DMS79 (cell line): Measurements from ENCODE around the gene LYRM4.

ENCODE experiments used
- DNase-seq: peaks from one replicate; lab custom pipeline; 2025; lab: John Stamatoyannopoulos, UW

Gene LYRM4

GRCh38 chr6:5098501-5099270 lies 162.1 kb downstream of the LYRM4 start:
- DNase-seq = no peak

GRCh38 chr6:5096482-5096881 lies 164.3 kb downstream of the LYRM4 start:
- no peak for DNase-seq

- no peak for DNase-seq
Observed at GRCh38 chr6:5095236-5095635, 165.5 kb downstream of the LYRM4 start.

- DNase-seq = no peak
Observed at GRCh38 chr6:5094327-5094726, 166.4 kb downstream of the LYRM4 start.

- no peak for DNase-seq
Observed at GRCh38 chr6:5093231-5094015, 167.3 kb downstream of the LYRM4 start.

- DNase-seq = no peak
Observed at GRCh38 chr6:5091210-5092069, 169.3 kb downstream of the LYRM4 start.

- no peak for DNase-seq
Observed at GRCh38 chr6:5090603-5091002, 170.1 kb downstream of the LYRM4 start.

- no peak for DNase-seq
Observed at GRCh38 chr6:5089481-5090438, 171.0 kb downstream of the LYRM4 start.

GRCh38 chr6:5088780-5089179 lies 172.0 kb downstream of the LYRM4 start:
- no peak for DNase-seq

- no peak for DNase-seq
Observed at GRCh38 chr6:5087389-5087788, 173.4 kb downstream of the LYRM4 start.

GRCh38 chr6:5086294-5086890 lies 174.4 kb downstream of the LYRM4 start:
- DNase-seq = no peak

- DNase-seq = no peak
Observed at GRCh38 chr6:5085648-5086293, 175.0 kb downstream of the LYRM4 start.

GRCh38 chr6:5084781-5085647 lies 175.7 kb downstream of the LYRM4 start, which contains the start of gene PPP1R3G:
PPP1R3G (plus strand) TSS chr6:5085341; CDS start chr6:5085486, 145 bp downstream.
- DNase-seq = no peak

GRCh38 chr6:5084360-5084780 lies 176.4 kb downstream of the LYRM4 start:
- DNase-seq = no peak

GRCh38 chr6:5083813-5084359 lies 176.9 kb downstream of the LYRM4 start:
- no peak for DNase-seq

- no peak for DNase-seq
Observed at GRCh38 chr6:5083307-5083583, 177.5 kb downstream of the LYRM4 start.

GRCh38 chr6:5082487-5083306 lies 178.1 kb downstream of the LYRM4 start:
- no peak for DNase-seq

GRCh38 chr6:5081955-5082354 lies 178.8 kb downstream of the LYRM4 start:
- DNase-seq = no peak
